Stimulated activated CD8-positive, alpha-beta memory T cell treated with anti-CD3 and anti-CD28 coated beads, Interleukin-15, amount 100 ng/mL, for 1 hour (primary cell): Measurements from ENCODE around the gene ZNF277.
"Not testable (repeated sequence)": the region's sequence is repeated elsewhere in the genome, so short reads cannot be mapped to it uniquely, and the experiment has no call there.

ENCODE experiments used
- DNase-seq: peaks from one replicate; pipeline ENCODE4 v3.0.0-alpha.2; 2020; ENCODE audit warnings: low read depth

Gene ZNF277

GRCh38 chr7:112293416-112293815 is 86.9 kb downstream of the ZNF277 start:
- DNase-seq = no peak

DNA sequence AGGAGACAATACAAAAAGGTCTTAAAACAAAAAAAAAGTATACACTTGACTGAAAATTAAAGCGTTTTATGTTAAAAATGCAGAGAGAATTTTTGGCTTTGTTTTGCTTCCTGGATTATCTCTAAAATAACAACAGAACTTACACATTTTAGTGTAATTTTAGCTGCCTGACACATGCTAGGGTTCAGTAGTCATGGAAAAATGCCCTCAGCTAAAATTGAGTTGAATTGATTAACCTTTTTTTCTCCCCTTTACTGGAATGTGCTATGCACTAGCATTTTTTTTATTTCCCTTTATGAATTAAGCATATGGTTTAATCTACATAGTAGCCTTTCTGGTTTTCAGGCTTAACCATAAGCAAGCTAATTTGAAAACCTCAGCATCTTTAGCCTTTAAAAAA is 89.9 kb downstream of the ZNF277 start:
- DNase-seq = no peak

DNA sequence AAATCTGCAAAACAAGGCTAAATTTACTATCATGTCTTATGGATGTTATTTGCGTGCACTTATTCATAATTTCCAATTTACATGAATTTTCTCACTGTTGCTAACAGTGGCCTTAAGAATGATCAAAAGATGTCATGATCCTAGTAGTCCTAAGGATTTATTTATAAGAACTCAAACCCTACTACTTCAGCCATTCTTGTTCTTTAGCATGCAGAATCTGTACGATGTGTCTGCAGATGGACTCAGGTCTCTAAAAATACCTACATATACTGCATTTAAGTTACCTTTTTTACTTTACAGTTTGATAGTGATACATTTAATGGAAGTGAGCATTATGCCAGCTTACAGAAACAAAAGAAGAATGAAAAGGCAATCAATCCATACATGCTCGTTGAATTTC is 91.2 kb downstream of the ZNF277 start:
- no peak for DNase-seq

- no peak for DNase-seq
These were observed 92.1 kb downstream of the ZNF277 start for GRCh38 chr7:112298543-112299100.

DNA sequence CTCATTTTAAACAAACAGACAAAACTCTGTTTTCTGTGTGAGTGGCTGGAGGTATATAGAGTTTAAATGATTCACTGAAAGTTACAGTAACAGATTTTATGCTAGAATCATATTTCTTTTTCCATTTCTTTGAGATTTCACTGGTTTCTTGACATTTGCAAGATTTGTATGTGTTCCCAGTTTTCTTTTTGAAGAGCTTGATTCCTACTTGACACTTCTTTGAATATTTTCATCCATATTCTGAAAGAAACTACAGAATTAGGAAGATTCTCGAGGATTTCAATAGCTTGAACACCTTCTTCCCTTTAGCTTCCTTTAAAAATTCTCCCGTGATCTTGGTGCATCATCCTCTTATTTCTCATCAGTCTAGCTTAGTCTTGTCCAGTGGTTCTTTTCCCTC is 93.6 kb downstream of the ZNF277 start:
- no peak for DNase-seq

DNA sequence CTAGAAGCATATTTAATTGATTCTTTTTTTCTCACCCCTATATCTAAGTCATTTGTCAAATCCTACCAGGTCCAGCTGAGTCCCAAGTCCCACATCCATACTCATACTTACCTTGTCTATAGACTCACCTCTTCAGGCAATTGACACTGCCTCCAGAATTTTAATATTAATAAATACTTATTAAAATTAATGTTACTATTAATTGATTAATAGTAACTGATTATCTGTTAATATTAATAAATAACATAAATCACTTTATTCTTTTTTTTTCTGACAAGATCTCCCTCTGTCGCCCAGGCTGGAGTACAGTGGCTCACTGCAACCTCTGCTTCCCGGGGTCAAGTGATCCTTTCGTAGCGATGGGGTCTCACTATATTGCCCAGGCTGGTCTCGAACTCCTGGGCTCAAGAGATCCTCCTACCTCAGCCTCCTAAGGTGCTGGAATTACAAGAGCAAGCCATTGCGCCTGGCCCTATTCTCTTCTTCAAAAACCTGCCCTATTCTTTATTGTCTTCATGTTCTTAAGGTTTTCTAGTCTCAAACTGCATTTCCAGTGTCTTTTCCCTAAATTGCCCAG is 94.4 kb downstream of the ZNF277 start:
- no peak for DNase-seq

- DNase-seq = no peak
These were observed 96.1 kb downstream of the ZNF277 start for GRCh38 chr7:112302566-112302965.

GRCh38 chr7:112306903-112307302 is 100.4 kb downstream of the ZNF277 start:
- DNase-seq = no peak

- DNase-seq = no peak
These were observed 101.0 kb downstream of the ZNF277 start for GRCh38 chr7:112307506-112307905.

- no peak for DNase-seq
These were observed 102.5 kb downstream of the ZNF277 start for GRCh38 chr7:112308974-112309373.

GRCh38 chr7:112316803-112317202 is 110.3 kb downstream of the ZNF277 start:
- not testable (repeated sequence) for DNase-seq

DNA sequence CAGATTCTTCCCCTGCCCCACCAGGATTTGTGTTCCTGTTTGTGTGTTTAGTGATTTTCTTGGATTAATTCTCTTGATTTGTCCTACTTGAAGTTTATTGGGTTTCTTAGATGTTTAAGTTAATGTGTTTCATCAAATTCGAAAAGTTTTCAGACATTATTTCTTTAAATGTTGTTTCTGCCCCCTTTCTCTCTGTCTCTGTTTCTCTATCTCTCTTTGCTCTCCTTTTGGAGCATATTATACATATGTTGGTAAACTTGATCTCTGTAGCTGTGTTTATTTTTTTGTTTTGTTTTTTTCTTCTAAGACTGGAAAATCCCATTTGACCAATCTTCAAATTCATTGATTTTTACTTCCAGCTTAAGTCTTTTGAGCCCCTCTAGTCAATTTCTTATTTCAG is 115.6 kb downstream of the ZNF277 start:
- DNase-seq = no peak

GRCh38 chr7:112327566-112327965 is 121.1 kb downstream of the ZNF277 start:
- DNase-seq = no peak

DNA sequence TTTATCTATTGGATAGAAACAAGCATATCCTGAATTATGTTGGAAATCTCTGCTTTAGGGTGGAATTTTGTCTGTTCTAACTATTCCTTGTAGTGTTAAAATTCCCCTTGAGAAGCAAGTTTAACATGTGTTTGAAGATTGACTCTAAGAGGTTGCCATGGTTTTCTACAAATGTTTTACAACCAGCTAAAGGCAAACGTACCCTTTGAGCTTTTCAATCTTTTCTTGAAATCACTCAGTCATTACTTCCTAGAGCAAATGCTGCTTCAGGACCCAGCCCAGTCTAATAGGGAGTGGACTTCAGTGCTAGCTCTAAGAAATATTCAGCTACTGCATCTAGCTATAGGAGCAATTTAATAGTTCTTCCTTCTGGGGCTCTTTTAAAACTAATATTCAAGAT is 125.0 kb downstream of the ZNF277 start:
- DNase-seq = no peak

DNA sequence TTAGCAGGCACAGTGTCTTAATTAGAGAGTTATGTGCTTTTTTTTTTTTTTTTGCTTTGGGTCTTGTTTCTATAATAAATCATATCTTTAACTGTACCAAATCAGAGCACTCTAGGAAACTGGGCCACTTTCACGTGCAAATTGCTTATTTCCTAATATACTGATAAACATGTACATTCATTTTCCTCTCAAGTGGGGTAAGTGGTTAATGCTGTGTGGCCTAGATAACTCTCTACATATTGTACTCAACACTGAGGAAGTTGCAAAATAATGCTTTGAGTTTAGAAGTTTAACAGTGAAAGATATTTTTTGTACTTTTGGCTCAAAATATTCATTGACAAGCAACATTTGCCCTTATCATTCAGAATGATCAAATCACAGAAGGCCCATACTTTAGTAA is 127.9 kb downstream of the ZNF277 start:
- DNase-seq = no peak

- DNase-seq = no peak
These were observed 129.8 kb downstream of the ZNF277 start for GRCh38 chr7:112336261-112336660.

- DNase-seq = no peak
These were observed 130.6 kb downstream of the ZNF277 start for GRCh38 chr7:112336936-112337576.

DNA sequence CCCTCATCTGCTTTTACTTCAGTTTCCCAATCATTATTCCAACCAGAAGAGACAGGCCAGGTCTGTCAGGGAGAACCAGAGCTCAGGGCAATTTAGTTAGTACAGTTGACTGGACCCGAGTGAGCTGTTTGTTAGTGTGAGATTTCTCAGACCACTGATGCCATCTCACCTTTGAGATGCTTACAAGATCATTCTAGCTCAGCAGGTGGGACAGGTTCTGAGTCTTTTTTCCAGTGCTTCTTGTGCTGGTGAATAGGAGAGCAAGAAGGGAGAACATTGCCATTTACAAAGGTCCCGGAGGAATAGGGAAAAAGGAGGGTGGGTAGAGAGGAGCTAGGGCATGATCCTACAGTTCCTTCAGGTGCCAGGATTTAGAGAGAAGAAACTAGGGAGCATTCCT is 131.4 kb downstream of the ZNF277 start:
- no peak for DNase-seq

DNA sequence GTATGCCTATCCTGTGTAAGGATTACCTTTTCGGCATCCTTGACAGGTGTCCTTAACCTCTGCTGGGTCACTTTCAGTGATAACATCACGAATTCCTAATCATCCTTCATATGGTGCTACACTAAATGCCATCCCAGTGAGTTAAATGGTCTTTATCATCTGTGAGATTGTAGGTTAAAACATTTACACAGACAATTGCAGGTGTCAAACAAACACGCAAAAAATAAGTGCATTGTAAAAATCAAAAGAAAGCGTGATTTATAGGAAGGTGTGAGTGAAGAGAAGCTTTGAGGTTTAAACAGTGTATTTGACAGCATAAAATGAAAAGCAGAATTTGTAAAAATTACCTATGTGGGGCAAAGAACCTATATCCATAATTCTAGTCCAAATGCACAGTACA is 132.3 kb downstream of the ZNF277 start:
- DNase-seq = no peak

DNA sequence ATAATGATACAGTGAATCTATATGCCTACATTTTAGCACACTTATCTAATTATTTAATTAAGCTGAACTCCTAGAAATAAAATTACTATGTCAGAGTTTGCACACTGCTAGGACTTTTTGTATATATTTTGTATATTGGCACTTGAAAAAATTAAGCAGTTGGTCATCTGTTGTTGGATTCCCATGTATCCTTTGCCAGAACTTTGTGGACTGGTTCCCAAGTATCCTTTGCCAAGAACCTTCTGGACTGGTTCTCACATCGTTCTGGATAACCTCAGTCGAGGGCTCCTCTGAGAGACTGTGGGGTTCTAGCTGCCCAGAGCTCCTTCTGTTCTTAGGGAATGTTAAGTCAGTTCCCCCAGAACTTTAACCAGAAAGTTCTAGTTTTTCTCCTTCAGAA is 135.0 kb downstream of the ZNF277 start:
- DNase-seq = no peak

- DNase-seq = no peak
These were observed 140.0 kb downstream of the ZNF277 start for GRCh38 chr7:112346381-112347060.

DNA sequence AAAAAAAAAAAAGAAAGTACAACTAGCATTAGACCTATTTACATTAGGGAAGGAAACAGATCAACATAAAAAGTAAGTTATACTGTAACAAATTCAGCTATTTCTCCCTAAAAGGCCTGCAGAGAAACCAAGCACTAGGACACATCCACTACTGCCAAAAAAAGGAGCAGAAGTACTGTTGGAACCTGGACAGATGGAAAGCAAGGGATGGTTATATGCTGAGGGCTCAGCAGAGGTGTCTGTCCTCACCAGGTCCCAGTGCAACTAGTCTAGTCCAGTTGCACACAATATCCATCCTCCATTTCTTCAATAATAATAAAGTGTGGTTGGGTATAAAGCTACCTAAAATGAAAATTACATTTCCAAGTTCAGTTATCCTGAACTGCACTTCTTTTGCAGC is 140.6 kb downstream of the ZNF277 start:
- no peak for DNase-seq

DNA sequence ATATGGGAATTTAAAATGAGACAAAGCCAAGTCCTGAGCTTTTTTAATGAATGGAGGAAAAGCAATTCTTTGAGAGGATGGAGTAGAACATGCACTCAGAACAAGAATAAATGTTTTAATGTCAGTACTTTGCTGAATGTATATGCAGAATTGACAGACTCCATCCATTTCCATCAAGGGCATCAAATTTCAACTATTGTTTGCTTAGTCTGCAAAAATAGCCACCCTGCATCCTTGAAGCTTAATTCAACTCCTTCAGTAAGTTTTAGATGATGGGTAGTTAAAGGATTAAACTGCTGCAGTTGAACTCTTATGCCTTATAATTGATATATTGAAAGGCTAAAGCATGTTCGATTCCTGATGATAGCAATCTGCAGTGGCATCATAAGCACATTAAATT is 144.1 kb downstream of the ZNF277 start:
- no peak for DNase-seq
